ENCODE results near the gene GBGT1.

DNA sequence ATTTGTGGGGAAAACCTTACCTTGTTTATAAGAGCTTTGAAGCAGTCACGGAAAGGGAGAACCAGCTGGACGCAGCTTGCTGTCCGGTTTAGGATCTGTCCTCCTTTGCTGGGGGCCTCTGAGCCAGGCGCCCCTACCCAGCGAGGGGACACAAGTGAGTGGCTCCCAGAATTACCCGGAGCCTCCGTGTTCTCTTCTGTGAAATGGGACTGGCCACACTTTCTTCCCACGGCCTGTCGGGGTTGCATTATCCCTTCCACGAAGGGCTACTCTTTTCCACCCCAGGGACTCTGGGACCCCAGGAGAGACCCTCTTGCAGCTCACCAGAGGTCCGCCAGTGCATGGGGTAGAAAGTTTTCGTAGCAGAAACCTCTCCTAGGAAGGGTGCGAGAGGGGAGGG is 477 bp upstream of the GBGT1 start:
- TF ChIP-seq, protein P1, sequence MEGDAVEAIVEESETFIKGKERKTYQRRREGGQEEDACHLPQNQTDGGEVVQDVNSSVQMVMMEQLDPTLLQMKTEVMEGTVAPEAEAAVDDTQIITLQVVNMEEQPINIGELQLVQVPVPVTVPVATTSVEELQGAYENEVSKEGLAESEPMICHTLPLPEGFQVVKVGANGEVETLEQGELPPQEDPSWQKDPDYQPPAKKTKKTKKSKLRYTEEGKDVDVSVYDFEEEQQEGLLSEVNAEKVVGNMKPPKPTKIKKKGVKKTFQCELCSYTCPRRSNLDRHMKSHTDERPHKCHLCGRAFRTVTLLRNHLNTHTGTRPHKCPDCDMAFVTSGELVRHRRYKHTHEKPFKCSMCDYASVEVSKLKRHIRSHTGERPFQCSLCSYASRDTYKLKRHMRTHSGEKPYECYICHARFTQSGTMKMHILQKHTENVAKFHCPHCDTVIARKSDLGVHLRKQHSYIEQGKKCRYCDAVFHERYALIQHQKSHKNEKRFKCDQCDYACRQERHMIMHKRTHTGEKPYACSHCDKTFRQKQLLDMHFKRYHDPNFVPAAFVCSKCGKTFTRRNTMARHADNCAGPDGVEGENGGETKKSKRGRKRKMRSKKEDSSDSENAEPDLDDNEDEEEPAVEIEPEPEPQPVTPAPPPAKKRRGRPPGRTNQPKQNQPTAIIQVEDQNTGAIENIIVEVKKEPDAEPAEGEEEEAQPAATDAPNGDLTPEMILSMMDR (conservative IDR thresholded peaks at IDR 0.05; ENCODE audit: low read depth in 2 of 2), result no peak
- no peak for TF ChIP-seq EZH2phosphoT487 (IDR thresholded peaks at IDR 0.05; ENCODE audit: unreplicated experiment)

All from GM23338 (cell line).